NCI-H1105 treated with DMSO at 0.1 percent for 48 hours (cell line): ENCODE results near the gene HEATR5A.
"Not testable (repeated sequence)": the region's sequence is repeated elsewhere in the genome, so short reads cannot be mapped to it uniquely, and the experiment has no call there.

Source experiments
- DNase-seq: peaks from one replicate; lab custom pipeline; 2025; lab: John Stamatoyannopoulos, UW

The HEATR5A gene

GRCh38 chr14:31388687-31389413 is 31.5 kb downstream of the HEATR5A start:
- DNase-seq, result no peak

- no peak for DNase-seq
Observed at GRCh38 chr14:31387091-31387490, 33.3 kb downstream of the HEATR5A start.

- no peak for DNase-seq
Observed at GRCh38 chr14:31386271-31386670, 34.1 kb downstream of the HEATR5A start.

- no peak for DNase-seq
Observed at GRCh38 chr14:31382221-31382620, 38.1 kb downstream of the HEATR5A start.

DNA sequence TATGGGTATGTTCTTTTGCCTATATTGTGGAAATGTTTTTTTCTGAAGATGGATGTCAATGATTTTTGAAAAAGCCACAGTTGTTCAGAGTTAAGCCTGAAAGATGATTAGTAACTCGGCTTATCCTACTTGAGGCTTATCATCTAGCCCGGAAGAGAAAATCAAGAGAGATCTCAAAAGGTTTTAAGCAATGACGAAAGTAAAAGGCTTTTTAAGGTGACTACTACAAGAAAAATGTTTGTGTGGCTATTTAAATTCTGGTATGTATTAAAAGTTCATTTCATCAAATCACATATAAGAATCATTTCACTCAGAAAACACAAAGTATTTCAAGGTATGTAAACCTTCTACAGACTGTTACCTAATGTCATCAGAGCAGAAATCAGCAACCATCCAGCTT is 40.2 kb downstream of the HEATR5A start:
- DNase-seq, result no peak

GRCh38 chr14:31379125-31379947 is 41.0 kb downstream of the HEATR5A start:
- DNase-seq, result not testable (repeated sequence)

DNA sequence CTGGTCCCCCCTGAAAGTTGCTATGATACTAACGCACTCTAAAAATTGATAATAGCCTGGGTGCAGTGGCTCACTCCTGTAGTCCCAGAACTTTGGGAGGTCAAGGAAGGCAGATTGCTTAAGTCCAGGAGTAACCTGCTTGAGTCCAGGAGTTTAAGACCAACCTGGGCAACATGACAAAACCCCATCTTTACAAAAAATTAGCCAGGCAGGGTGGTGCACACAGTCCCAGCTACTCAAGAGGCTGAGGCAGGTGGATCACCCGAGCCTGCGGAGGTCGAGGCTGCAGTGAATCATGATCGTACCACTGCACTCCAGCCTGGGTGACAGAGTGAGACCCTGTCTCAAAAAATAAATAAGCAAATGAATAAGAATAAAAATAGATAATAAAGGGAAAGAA is 42.9 kb downstream of the HEATR5A start:
- no peak for DNase-seq

- DNase-seq, result no peak
Observed at GRCh38 chr14:31371646-31372045, 48.7 kb downstream of the HEATR5A start.

- DNase-seq, result no peak
Observed at GRCh38 chr14:31363331-31364073, 56.8 kb downstream of the HEATR5A start.

GRCh38 chr14:31362746-31363145 is 57.6 kb downstream of the HEATR5A start:
- no peak for DNase-seq

DNA sequence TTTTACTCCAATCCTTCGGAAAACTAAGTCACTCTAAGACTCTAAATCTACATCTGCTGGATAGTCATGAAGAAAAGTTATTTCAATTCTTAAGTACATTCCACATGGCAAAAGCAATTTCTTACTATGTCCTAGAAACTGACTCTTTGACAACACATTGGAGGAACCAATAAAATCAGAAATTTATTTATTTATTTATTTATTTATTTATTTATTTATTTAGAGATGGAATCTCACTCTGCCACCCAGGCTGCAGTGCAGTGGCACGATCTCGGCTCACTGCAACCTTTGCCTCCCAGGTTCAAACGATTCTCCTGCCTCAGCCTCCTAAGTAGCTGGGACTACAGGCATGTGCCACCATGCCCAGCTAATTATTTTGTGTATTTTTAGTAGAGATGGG is 58.6 kb downstream of the HEATR5A start:
- not testable (repeated sequence) for DNase-seq

DNA sequence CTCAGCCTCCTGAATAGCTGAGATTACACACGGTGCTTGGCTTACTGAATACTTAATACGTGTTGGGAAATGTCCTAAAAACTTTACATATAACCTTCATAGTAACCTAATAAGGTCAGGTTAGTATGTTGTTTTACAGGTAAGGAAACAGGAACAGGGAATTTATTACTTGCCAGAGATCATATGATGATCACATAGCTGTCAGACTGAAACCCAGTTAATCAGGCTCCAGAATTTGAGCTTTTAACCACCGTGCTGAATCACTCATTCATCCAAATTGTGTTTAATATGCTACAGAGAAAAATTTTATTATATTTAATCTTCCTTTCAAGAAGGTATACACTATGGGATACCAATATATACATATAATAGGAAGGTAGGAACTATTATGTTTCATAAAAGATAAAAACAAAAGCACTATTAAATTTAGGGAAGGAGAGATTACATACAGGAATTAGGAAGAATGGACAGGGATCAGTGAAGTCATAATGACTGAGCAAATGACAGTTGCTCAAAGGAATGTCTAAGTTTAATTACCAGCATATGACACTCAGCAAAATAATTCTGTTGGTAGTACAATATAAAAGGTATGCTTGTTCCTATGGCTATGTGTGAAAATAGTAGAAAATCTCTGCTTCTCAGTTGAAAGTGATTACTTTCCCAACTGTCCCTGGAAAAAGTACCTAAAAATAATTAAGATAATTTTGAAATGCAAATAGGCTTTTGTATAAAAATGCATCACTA is 59.3 kb downstream of the HEATR5A start:
- DNase-seq, result no peak

DNA sequence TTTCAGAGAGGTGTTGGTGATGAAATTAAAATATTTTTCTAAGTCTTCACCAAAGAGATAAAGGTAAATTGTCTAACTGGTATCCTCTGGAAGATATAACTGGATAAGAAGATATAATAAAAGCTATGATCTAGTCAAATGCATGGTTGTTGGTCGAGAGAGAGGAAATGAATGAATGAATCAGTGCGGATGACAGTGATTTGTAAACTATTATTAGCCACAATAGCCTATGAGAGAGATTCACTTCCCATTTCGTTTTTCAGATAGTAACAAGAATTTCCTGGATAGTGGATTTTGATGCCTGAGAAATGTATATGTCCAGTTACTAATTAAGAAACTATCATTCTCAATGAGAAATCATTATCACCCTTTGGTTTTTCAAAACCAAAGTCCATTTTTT is 63.1 kb downstream of the HEATR5A start:
- DNase-seq, result no peak

DNA sequence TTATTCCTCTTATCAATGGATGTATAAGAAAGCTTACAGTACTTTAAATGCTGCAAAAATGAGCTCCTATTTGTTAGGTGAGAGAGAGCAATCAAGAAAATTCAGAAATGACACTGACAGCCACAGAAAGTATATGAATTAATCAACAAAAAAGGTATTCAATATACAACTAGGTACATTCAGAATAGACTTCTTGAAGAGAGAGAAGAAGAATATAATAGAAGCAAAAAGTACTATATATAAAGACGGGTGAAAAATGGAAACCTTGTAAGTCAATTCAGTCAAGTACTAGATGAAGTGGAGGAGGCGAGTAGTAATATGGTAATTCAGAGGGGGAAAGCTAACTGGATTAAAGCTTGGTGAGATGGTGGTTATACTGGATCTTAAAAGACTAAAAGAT is 74.3 kb downstream of the HEATR5A start:
- DNase-seq, result no peak

DNA sequence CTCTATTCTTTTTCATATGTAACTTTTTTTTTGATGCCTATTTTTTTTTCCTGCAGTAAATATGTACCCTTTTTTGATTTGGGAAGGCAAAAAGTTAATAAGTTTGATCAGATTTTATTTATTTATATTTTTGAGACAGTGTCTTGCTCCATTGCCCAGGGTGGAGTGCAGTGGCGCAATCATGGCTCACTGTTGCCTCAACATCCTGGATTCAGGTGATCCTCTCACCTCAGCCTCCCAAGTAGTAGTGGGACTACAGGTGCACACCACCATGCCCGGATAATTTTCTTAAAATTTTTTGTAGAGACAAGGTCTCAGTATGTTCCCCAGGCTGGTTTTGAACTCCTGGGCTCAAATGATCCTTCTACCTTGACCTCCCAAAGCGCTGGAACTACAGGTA is 79.1 kb downstream of the HEATR5A start:
- no peak for DNase-seq

DNA sequence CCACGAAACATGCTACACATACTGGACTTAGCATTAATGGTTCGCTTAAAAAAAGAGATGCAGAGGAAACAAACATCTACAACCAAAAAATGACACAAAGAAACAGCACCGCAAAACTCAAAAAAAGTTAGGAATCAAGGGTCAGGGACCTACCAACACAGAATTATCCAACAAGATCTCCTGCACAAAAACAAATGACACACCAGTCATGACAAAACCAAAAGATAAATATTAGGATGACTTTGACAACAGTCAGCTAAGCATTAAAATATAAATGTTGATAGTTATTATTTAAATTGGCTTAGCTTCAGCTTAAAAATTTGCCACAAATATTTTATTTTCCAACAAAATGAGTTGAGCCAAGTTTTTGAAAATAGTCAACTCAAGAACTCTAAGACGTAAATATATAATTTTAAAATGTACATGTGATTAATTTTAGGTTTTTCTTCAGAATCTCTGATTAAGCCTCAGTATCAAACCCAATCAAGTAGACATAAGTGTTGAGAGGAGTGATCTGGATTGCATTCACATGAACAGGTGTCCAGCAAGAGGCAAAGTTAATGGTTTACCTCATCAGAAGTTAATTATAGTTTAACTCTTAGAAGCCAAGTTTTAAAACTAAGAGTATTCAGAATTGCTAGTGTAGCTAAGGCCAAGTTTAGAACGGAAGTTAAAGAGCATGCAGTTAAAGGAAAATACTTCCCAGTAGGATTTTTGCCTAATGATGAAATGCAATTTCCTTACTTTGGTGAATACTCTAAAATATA is 79.9 kb downstream of the HEATR5A start:
- DNase-seq, result no peak

DNA sequence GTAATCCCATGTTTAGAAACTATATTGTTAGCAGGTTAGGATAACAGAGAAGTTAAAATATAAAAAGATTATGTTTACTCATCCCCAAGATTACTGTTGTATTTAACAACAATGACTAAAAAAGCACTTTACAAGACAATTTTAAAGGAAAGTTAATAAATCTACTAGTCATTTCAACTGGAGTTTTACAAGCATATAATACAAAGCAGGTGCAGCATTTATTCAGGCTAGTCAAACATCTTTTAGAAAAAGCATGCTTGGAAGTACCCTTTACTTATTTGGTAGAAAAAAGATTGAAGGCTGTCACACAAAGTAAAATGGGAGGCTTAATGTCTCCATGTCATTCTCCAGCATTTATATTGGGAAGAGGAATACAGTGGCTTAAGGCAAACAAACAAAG is 80.6 kb downstream of the HEATR5A start:
- no peak for DNase-seq

GRCh38 chr14:31337331-31337730 is 83.0 kb downstream of the HEATR5A start:
- no peak for DNase-seq

DNA sequence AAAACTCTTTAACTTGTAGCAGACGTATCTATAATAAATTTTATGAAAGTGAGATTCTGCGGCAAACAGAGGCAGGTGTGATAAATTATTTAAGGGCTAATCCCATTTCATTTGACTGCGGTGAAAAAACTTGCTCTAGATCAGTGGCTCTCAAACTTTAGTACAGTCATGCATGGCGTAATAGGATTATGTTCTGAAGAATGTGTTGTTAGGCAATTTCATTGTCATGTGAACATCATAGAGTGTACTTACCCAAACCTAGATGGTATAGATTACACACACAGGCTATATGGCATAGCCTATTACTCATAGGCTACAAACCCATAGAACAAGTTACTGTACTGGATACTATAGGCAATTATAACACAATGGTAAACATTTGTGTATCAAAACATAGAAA is 83.7 kb downstream of the HEATR5A start:
- DNase-seq, result no peak

GRCh38 chr14:31331395-31331794 is 89.0 kb downstream of the HEATR5A start:
- not testable (repeated sequence) for DNase-seq

GRCh38 chr14:31329876-31330521 is 90.4 kb downstream of the HEATR5A start:
- not testable (repeated sequence) for DNase-seq
